HepG2 (cell line): Measurements from ENCODE around the gene AJM1. TPM values are rescaled to one million over a fixed set of nuclear protein-coding genes. Genes with fewer than 3 reads are reported as not detected.

ENCODE experiments used
- AGO2 ChIP-seq: fragments of 200-400 bp; formaldehyde crosslinking; optimal IDR thresholded peaks from 2 replicates; pipeline ENCODE3; 2017; ENCODE audit warnings: mild to moderate bottlenecking, low read depth, low read length, moderate library complexity
- CTCF ChIP-seq: sonication (generic); formaldehyde crosslinking; IDR thresholded peaks from 2 replicates; pipeline ENCODE4 v1.5.0; 2020; ENCODE audit warnings: mild to moderate bottlenecking, missing genetic modification reagents, moderate library complexity
- FOXO1 ChIP-seq: sonication (generic); formaldehyde crosslinking; IDR thresholded peaks from 2 replicates; pipeline ENCODE4 v1.4.0; 2020; ENCODE audit warnings: missing genetic modification reagents
- MAZ ChIP-seq, 2 experiments: sonication (generic) in 1 of 2; formaldehyde crosslinking in 1 of 2; IDR thresholded peaks; 2 replicates each; pipeline versions ENCODE4 v1.5.0 to v1.6.1; 2012 to 2020; ENCODE audit warnings: low read depth in 2 of 2, mild to moderate bottlenecking in 2 of 2, borderline replicate concordance in 1 of 2, improper control_type of control experiment in 1 of 2, low read length in 1 of 2, missing genetic modification reagents in 1 of 2, moderate library complexity in 1 of 2
- MEIS1 ChIP-seq: sonication (generic); formaldehyde crosslinking; IDR thresholded peaks from 2 replicates; pipeline ENCODE4 v1.9.0; 2021; ENCODE audit warnings: mild to moderate bottlenecking, missing genetic modification reagents, moderate library complexity, borderline replicate concordance
- NRL ChIP-seq: sonication (generic); formaldehyde crosslinking; IDR thresholded peaks from 2 replicates; pipeline ENCODE4 v1.5.0; 2020; ENCODE audit warnings: missing genetic modification reagents, mild to moderate bottlenecking, moderate library complexity, borderline replicate concordance
- SOX6 ChIP-seq, 2 experiments: fragments of 450-650 bp in 1 of 2; sonication (generic) in 1 of 2; formaldehyde crosslinking in 1 of 2; IDR thresholded peaks; 2 replicates each; pipeline versions ENCODE4 v1.4.0 to v1.6.1; 2017 to 2020; ENCODE audit warnings: antibody characterized with exemption in 1 of 2, mild to moderate bottlenecking in 1 of 2, missing genetic modification reagents in 1 of 2
- TSC22D2 ChIP-seq: sonication (generic); formaldehyde crosslinking; IDR thresholded peaks from 2 replicates; pipeline ENCODE4 v1.5.1; 2020; ENCODE audit warnings: missing genetic modification reagents, mild to moderate bottlenecking, borderline replicate concordance
- ZBTB1 ChIP-seq: sonication (generic); formaldehyde crosslinking; IDR thresholded peaks from 2 replicates; pipeline ENCODE4 v1.4.0; 2020; ENCODE audit warnings: missing genetic modification reagents, borderline replicate concordance
- ZNF687 ChIP-seq: sonication (generic); formaldehyde crosslinking; IDR thresholded peaks from 2 replicates; pipeline ENCODE4 v1.5.1; 2020; ENCODE audit warnings: mild to moderate bottlenecking, missing genetic modification reagents, moderate library complexity
- ZSCAN30 ChIP-seq: sonication (generic); formaldehyde crosslinking; IDR thresholded peaks from 2 replicates; pipeline ENCODE4 v1.5.0; 2020; ENCODE audit warnings: mild to moderate bottlenecking, missing genetic modification reagents
- polyA plus RNA-seq, 8 experiments: library from polyadenylated mRNA; depleted of rRNA in 3 of 8; stranded (reverse) in 7 of 8; unstranded in 1 of 8; fragments of >200 nt; fragmentation: Illumina TruSeq in 4 of 8; extraction: Trizol in 4 of 8; gene quantifications; 2 replicates each; pipeline versions ENCODE4 v1.2.1 to v1.2.3, GENCODE V29; 2011 to 2016; ENCODE audit warnings: low read depth in 4 of 8, missing spikeins in 1 of 8, mixed read lengths in 1 of 8; ENCODE audit not compliant: insufficient read depth in 1 of 8
- total RNA-seq, 5 experiments: library from RNA; depleted of rRNA; stranded (reverse); fragments of >200 nt; fragmentation: Illumina TruSeq; extraction: Trizol; gene quantifications; 2 replicates each; pipeline ENCODE4 v1.2.3, GENCODE V29; 2016; ENCODE audit warnings: low read depth in 1 of 5

The AJM1 gene
- total and polyA plus RNA-seq, 2 of the 13 experiments (the other 11 are each of a cell fraction or from before 2014, with no cell fraction given) = 1.1 to 1.2 TPM

GRCh38 chr9:136886610-136887597 lies 44.6 kb downstream of the AJM1 start (continued):
- TF ChIP-seq SOX6 (IDR thresholded peaks at IDR 0.05) = no peak
- TF ChIP-seq SOX6 (CRISPR knock-in tag; IDR thresholded peaks at IDR 0.05) = 0 out of 2 replicates have a peak, but pooled peaks have one; percentile 13
- TF ChIP-seq ZNF687 = peak; percentile 50; the same call in 1 of the 2 replicates
- TF ChIP-seq NRL (CRISPR knock-in tag) = peak; percentile 71; the same call in 1 of the 2 replicates
- peak; percentile 35; the same call in 1 of the 2 replicates for TF ChIP-seq CTCF
- peak; percentile 58 for TF ChIP-seq AGO2
- no peak for TF ChIP-seq ZSCAN30 (CRISPR knock-in tag)
- TF ChIP-seq TSC22D2 = peak; percentile 52; the same call in 1 of the 2 replicates
- TF ChIP-seq MEIS1 (CRISPR knock-in tag) = peak; percentile 87; the same call in 1 of the 2 replicates
- no peak for TF ChIP-seq MAZ (IDR thresholded peaks at IDR 0.05; ENCODE audit: borderline replicate concordance, low read depth, low read length)
- peak; percentile 71; the same call in 1 of the 2 replicates for TF ChIP-seq MAZ (CRISPR knock-in tag; IDR thresholded peaks at IDR 0.05; ENCODE audit: low read depth)
- TF ChIP-seq FOXO1 (CRISPR knock-in tag) = 0 out of 2 replicates have a peak, but pooled peaks have one; percentile 9
- peak; percentile 16; the same call in 1 of the 2 replicates for TF ChIP-seq ZBTB1 (CRISPR knock-in tag)
